Right lobe of liver (tissue), 4 donors: Measurements from ENCODE around the gene SLC7A5.

Source experiments
- CTCF ChIP-seq, 4 donors: fragments of 200-600 bp in 3 of 4; fragments of 450-650 bp in 1 of 4; IDR thresholded peaks; one replicate each; pipeline versions ENCODE4 v1.5.1 to v1.8.0; 2016 to 2022; ENCODE audit warnings: antibody characterized with exemption in 4 of 4, mild to moderate bottlenecking in 2 of 4
- POLR2A ChIP-seq: fragments of 450-650 bp; IDR thresholded peaks from one replicate; pipeline ENCODE4 v1.6.1; 2017; ENCODE audit warnings: antibody characterized with exemption, mild to moderate bottlenecking
- donor health status: DM: no; HTN: no; CAD: no.
- donor health status: DM: no; HTN: no; CAD: no.
- donor health status: DM: no; HTN: yes; CAD: no.

GRCh38 chr16:87846705-87847466 is 22.4 kb downstream of the SLC7A5 start:
- TF ChIP-seq CTCF (IDR thresholded peaks at IDR 0.05): no peak
- TF ChIP-seq POLR2A: no peak
